ENCODE measurements around the gene TRIM38. TPM values are rescaled to one million over a fixed set of nuclear protein-coding genes. Genes with fewer than 3 reads are reported as not detected.

TRIM38 gene
- total and polyA plus RNA-seq, 2 of the 13 experiments (the other 11 are each of a cell fraction or from before 2014, with no cell fraction given), result 2.5 to 3.1 TPM

GRCh38 chr6:25930532-25931410 lies 31.8 kb upstream of the TRIM38 start, which contains the start of gene SLC17A2 (continued):
- TF ChIP-seq ZNF770 (CRISPR knock-in tag; IDR thresholded peaks at IDR 0.05) (0 out of 2 replicates have a peak, but pooled peaks have one; percentile 35), ZNF839 (CRISPR knock-in tag; IDR thresholded peaks at IDR 0.05; ENCODE audit: borderline replicate concordance) (no peak), HNF4G (IDR thresholded peaks at IDR 0.05; ENCODE audit: borderline replicate concordance, low read depth, low read length) (no peak), HNF4G (CRISPR knock-in tag; IDR thresholded peaks at IDR 0.05; ENCODE audit: borderline replicate concordance, low read depth) (no peak), CCAR2 (optimal IDR thresholded peaks at IDR 0.05; ENCODE audit: low read depth, low read length) (no peak), SRY (CRISPR knock-in tag; IDR thresholded peaks at IDR 0.05) (no peak; the same call in 1 of the 2 replicates), PLRG1 (conservative IDR thresholded peaks at IDR 0.05) (no peak), MIER2 (CRISPR knock-in tag; IDR thresholded peaks at IDR 0.05) (no peak), FOXK2 (IDR thresholded peaks at IDR 0.05) (no peak), ZNF691 (CRISPR knock-in tag; IDR thresholded peaks at IDR 0.05; ENCODE audit: borderline replicate concordance, low read depth) (no peak)
- TF ChIP-seq, protein P1, sequence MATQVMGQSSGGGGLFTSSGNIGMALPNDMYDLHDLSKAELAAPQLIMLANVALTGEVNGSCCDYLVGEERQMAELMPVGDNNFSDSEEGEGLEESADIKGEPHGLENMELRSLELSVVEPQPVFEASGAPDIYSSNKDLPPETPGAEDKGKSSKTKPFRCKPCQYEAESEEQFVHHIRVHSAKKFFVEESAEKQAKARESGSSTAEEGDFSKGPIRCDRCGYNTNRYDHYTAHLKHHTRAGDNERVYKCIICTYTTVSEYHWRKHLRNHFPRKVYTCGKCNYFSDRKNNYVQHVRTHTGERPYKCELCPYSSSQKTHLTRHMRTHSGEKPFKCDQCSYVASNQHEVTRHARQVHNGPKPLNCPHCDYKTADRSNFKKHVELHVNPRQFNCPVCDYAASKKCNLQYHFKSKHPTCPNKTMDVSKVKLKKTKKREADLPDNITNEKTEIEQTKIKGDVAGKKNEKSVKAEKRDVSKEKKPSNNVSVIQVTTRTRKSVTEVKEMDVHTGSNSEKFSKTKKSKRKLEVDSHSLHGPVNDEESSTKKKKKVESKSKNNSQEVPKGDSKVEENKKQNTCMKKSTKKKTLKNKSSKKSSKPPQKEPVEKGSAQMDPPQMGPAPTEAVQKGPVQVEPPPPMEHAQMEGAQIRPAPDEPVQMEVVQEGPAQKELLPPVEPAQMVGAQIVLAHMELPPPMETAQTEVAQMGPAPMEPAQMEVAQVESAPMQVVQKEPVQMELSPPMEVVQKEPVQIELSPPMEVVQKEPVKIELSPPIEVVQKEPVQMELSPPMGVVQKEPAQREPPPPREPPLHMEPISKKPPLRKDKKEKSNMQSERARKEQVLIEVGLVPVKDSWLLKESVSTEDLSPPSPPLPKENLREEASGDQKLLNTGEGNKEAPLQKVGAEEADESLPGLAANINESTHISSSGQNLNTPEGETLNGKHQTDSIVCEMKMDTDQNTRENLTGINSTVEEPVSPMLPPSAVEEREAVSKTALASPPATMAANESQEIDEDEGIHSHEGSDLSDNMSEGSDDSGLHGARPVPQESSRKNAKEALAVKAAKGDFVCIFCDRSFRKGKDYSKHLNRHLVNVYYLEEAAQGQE (IDR thresholded peaks at IDR 0.05; ENCODE audit: borderline replicate concordance in 1 of 2, low read depth in 1 of 2, low read length in 2 of 2), result no peak
- TF ChIP-seq, protein P2, sequence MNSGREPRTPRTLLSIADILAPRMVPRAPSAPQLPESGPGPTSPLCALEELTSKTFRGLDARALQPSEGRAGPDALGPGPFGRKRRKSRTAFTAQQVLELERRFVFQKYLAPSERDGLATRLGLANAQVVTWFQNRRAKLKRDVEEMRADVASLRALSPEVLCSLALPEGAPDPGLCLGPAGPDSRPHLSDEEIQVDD (CRISPR knock-in tag; IDR thresholded peaks at IDR 0.05; ENCODE audit: borderline replicate concordance), result no peak
- TF ChIP-seq, protein P3, sequence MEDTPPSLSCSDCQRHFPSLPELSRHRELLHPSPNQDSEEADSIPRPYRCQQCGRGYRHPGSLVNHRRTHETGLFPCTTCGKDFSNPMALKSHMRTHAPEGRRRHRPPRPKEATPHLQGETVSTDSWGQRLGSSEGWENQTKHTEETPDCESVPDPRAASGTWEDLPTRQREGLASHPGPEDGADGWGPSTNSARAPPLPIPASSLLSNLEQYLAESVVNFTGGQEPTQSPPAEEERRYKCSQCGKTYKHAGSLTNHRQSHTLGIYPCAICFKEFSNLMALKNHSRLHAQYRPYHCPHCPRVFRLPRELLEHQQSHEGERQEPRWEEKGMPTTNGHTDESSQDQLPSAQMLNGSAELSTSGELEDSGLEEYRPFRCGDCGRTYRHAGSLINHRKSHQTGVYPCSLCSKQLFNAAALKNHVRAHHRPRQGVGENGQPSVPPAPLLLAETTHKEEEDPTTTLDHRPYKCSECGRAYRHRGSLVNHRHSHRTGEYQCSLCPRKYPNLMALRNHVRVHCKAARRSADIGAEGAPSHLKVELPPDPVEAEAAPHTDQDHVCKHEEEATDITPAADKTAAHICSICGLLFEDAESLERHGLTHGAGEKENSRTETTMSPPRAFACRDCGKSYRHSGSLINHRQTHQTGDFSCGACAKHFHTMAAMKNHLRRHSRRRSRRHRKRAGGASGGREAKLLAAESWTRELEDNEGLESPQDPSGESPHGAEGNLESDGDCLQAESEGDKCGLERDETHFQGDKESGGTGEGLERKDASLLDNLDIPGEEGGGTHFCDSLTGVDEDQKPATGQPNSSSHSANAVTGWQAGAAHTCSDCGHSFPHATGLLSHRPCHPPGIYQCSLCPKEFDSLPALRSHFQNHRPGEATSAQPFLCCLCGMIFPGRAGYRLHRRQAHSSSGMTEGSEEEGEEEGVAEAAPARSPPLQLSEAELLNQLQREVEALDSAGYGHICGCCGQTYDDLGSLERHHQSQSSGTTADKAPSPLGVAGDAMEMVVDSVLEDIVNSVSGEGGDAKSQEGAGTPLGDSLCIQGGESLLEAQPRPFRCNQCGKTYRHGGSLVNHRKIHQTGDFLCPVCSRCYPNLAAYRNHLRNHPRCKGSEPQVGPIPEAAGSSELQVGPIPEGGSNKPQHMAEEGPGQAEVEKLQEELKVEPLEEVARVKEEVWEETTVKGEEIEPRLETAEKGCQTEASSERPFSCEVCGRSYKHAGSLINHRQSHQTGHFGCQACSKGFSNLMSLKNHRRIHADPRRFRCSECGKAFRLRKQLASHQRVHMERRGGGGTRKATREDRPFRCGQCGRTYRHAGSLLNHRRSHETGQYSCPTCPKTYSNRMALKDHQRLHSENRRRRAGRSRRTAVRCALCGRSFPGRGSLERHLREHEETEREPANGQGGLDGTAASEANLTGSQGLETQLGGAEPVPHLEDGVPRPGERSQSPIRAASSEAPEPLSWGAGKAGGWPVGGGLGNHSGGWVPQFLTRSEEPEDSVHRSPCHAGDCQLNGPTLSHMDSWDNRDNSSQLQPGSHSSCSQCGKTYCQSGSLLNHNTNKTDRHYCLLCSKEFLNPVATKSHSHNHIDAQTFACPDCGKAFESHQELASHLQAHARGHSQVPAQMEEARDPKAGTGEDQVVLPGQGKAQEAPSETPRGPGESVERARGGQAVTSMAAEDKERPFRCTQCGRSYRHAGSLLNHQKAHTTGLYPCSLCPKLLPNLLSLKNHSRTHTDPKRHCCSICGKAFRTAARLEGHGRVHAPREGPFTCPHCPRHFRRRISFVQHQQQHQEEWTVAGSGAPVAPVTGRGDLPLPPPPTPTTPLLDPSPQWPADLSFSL (CRISPR knock-in tag; IDR thresholded peaks at IDR 0.05), result no peak
